HCT116 (cell line): ENCODE measurements around the gene FBXL19. TPM values are rescaled to one million over a fixed set of nuclear protein-coding genes. Genes with fewer than 3 reads are reported as not detected.
A peak's percentile ranks its signal among the peaks of the same experiment; 100 is the strongest.

Source experiments
- ATAC-seq: fragments of 200-7000 bp; cut with Tn5 transposase; 2 replicates; pipeline ENCODE4 v1.9.1; 2020; ENCODE audit warnings: mild to moderate bottlenecking, moderate library complexity
- BruUV-seq: library from RNA; stranded (reverse); fragments of 400-500 nt; replicated peaks from 2 replicates; lab custom pipeline; 2021; lab: Mats Ljungman, UMichigan
- CTCF ChIA-PET: fragments of 300-600 bp; sonication (Branson Sonifier 250); formaldehyde crosslinking; loops from one replicate; lab custom pipeline; 2021; ENCODE audit warnings: antibody characterized with exemption; lab: Charles Lee
- POLR2A ChIA-PET: fragments of 300-600, 350-600 bp; sonication (Branson Sonifier 250); formaldehyde crosslinking; loops from one replicate; lab custom pipeline; 2021; ENCODE audit warnings: antibody characterized with exemption; lab: Charles Lee
- RAD21 ChIA-PET, 2 experiments: fragments of 300-600 bp; sonication (Branson Sonifier 250); formaldehyde crosslinking; loops; one replicate each; lab custom pipeline; 2023; ENCODE audit warnings: low total read pairs in 2 of 2; ENCODE audit not compliant: uncharacterized antibody in 2 of 2, unreplicated experiment in 2 of 2, low non-redundant PET in 1 of 2; lab: Charles Lee
- DNase-seq: peaks from one replicate; pipeline ENCODE4 v3.0.0-alpha.2; 2010; ENCODE audit warnings: low read depth, low spot score
- H2AFZ ChIP-seq: fragments of 200-600 bp; shearing (Covaris generic), sonication (generic); 2 replicates; pipeline ENCODE4 v1.6.1; 2017; ENCODE audit warnings: low read depth, mixed run types, mixed read lengths, antibody characterized with exemption, low read length; ENCODE audit not compliant: poor library complexity, severe bottlenecking
- H3K27ac ChIP-seq: 2 replicates; pipeline ENCODE4 v1.5.1; 2012; ENCODE audit warnings: low read depth, low read length
- H3K27me3 ChIP-seq: fragments of 200-600 bp; sonication (generic); 2 replicates; pipeline ENCODE4 v1.6.1; 2016; ENCODE audit warnings: mixed run types, low read length, mixed read lengths; ENCODE audit not compliant: insufficient read depth
- H3K36me3 ChIP-seq, 2 experiments: fragments of 200-500 bp in 1 of 2; fragments of 200-600 bp in 1 of 2; sonication (Bioruptor generic) in 1 of 2; sonication (generic) in 1 of 2; 2 replicates each; pipeline versions ENCODE4 v1.5.1 to v1.6.1; 2014 to 2016; ENCODE audit warnings: low read length in 2 of 2, inconsistent platforms in 1 of 2, mixed read lengths in 1 of 2, mixed run types in 1 of 2; ENCODE audit not compliant: insufficient read depth in 2 of 2, control insufficient read depth in 1 of 2
- H3K4me1 ChIP-seq, 2 experiments: fragments of 200-600 bp in 1 of 2; sonication (generic) in 1 of 2; 2 replicates each; pipeline versions ENCODE4 v1.5.1 to v1.6.1; 2012 to 2017; ENCODE audit warnings: low read length in 2 of 2, inconsistent platforms in 1 of 2, mild to moderate bottlenecking in 1 of 2, mixed read lengths in 1 of 2, mixed run types in 1 of 2, moderate library complexity in 1 of 2; ENCODE audit not compliant: insufficient read depth in 2 of 2, control insufficient read depth in 1 of 2
- H3K4me2 ChIP-seq: fragments of 200-600 bp; sonication (generic); 2 replicates; pipeline ENCODE4 v1.6.1; 2017; ENCODE audit warnings: mixed run types, low read length, mixed read lengths
- H3K4me3 ChIP-seq, 2 experiments: fragments of 200-600 bp in 1 of 2; sonication (generic) in 1 of 2; replicated peaks in 1 of 2; 2 replicates each; pipeline ENCODE4 v1.5.1; 2011 to 2016; ENCODE audit warnings: low read length in 2 of 2, control low read depth in 1 of 2, low read depth in 1 of 2, mild to moderate bottlenecking in 1 of 2, mixed read lengths in 1 of 2, mixed run types in 1 of 2
- H3K79me2 ChIP-seq: fragments of 200-600 bp; sonication (generic); 2 replicates; pipeline ENCODE4 v1.6.1; 2017; ENCODE audit warnings: mild to moderate bottlenecking, mixed run types, low read length, moderate library complexity, mixed read lengths; ENCODE audit not compliant: insufficient read depth
- H3K9ac ChIP-seq: fragments of 200-600 bp; sonication (generic); 2 replicates; pipeline ENCODE4 v1.6.1; 2016; ENCODE audit warnings: low read length, mixed read lengths
- H3K9me2 ChIP-seq: fragments of 200-600 bp; sonication (generic), shearing (Covaris generic); 2 replicates; pipeline ENCODE4 v1.6.1; 2017; ENCODE audit warnings: mixed run types, mild to moderate bottlenecking, moderate library complexity; ENCODE audit not compliant: insufficient read depth
- H3K9me3 ChIP-seq, 2 experiments: fragments of 200-500 bp in 1 of 2; fragments of 200-600 bp in 1 of 2; sonication (Bioruptor generic) in 1 of 2; sonication (generic) in 1 of 2; 2 replicates each; pipeline ENCODE4 v1.6.1; 2014 to 2017; ENCODE audit warnings: low read length in 2 of 2, mixed read lengths in 2 of 2, inconsistent platforms in 1 of 2, low read depth in 1 of 2, mild to moderate bottlenecking in 1 of 2, mixed run types in 1 of 2, moderate library complexity in 1 of 2; ENCODE audit not compliant: control insufficient read depth in 1 of 2, insufficient read depth in 1 of 2
- H4K20me1 ChIP-seq: fragments of 200-600 bp; sonication (generic), shearing (Covaris generic); 2 replicates; pipeline ENCODE4 v1.6.1; 2017; ENCODE audit warnings: mixed run types, mild to moderate bottlenecking, moderate library complexity; ENCODE audit not compliant: insufficient read depth
- CBX3 ChIP-seq: IDR thresholded peaks from 2 replicates; pipeline ENCODE4 v1.6.1; 2012; ENCODE audit warnings: low read depth
- CTCF ChIP-seq, 3 experiments: fragments of 200-600 bp in 1 of 3; sonication (generic) in 1 of 3; IDR thresholded peaks in 2 of 3; conservative IDR thresholded peaks in 1 of 3; 2 replicates each; pipeline ENCODE4 v1.5.1; 2012 to 2017; ENCODE audit warnings: low read depth in 2 of 3, low read length in 2 of 3, antibody characterized with exemption in 1 of 3, borderline replicate concordance in 1 of 3, control low read depth in 1 of 3, mild to moderate bottlenecking in 1 of 3, mixed read lengths in 1 of 3, mixed run types in 1 of 3, moderate library complexity in 1 of 3; ENCODE audit not compliant: insufficient read depth in 1 of 3
- ELF1 ChIP-seq: IDR thresholded peaks from 2 replicates; pipeline ENCODE4 v1.6.1; 2012; ENCODE audit warnings: low read depth, borderline replicate concordance
- EZH2phosphoT487 ChIP-seq: fragments of 200-600 bp; IDR thresholded peaks from 2 replicates; pipeline ENCODE4 v1.6.1; 2018; ENCODE audit warnings: antibody characterized with exemption, borderline replicate concordance
- FOSL1 ChIP-seq: IDR thresholded peaks from 2 replicates; pipeline ENCODE4 v1.6.1; 2012; ENCODE audit warnings: low read depth
- POLR2A ChIP-seq: IDR thresholded peaks from 2 replicates; pipeline ENCODE4 v1.7.0; 2011; ENCODE audit warnings: borderline replicate concordance; ENCODE audit not compliant: insufficient read depth, insufficient read length; ENCODE audit errors: extremely low read depth
- POLR2AphosphoS5 ChIP-seq: IDR thresholded peaks from 2 replicates; pipeline ENCODE4 v1.6.1; 2011; ENCODE audit warnings: mild to moderate bottlenecking, low read depth, low read length, moderate library complexity
- RAD21 ChIP-seq: IDR thresholded peaks from 2 replicates; pipeline ENCODE4 v1.6.1; 2012; ENCODE audit warnings: low read depth, mild to moderate bottlenecking
- YY1 ChIP-seq: IDR thresholded peaks from 2 replicates; pipeline ENCODE4 v1.6.1; 2011; ENCODE audit warnings: low read length, low read depth, moderate library complexity, mild to moderate bottlenecking; ENCODE audit not compliant: insufficient replicate concordance; ENCODE audit errors: extremely low read depth
- intact Hi-C: fragments of 100-400 bp; cut with micrococcal nuclease; formaldehyde crosslinking; loops from 2 replicates; pipeline ENCODE4 v1.10.0; 2022
- total RNA-seq: library from RNA; stranded (reverse); gene quantifications from one replicate; pipeline ENCODE4 v1.2.1, GENCODE V29; 2021; ENCODE audit not compliant: unreplicated experiment
- TF ChIP-seq, protein P1 (sequence below): IDR thresholded peaks from 2 replicates; pipeline ENCODE4 v1.6.1; 2012; ENCODE audit warnings: low read depth

Gene FBXL19
- total RNA-seq, 1 experiment from 2014 or later = 45.2 TPM

- no peaks in the 10 kb centered on the region for H4K20me1 ChIP-seq
These were observed 26.5 kb downstream of the FBXL19 start for GRCh38 chr16:30949650-30950515.

More at GRCh38 chr16:30949650-30950515, 26.5 kb downstream of the FBXL19 start:
- no peaks in the 10 kb centered on the region for H3K27me3 ChIP-seq
- no peaks in the 10 kb centered on the region for H3K9me2 ChIP-seq
- H2AFZ ChIP-seq = no peak overlapping the region
- ChIA-PET POLR2A (interaction anchor here (0.6 to 0.9 kb wide), 3 partner anchors 127 to 410 kb away, joined by 3 to 4 read pairs (median 3); partner anchors contain the start of gene KAT8), CTCF (interaction anchor here (0.6 to 1.0 kb wide), 2 partner anchors 10 to 434 kb away, joined by 3 read pairs; no protein-coding TSS in a partner anchor), RAD21 (no interaction called here)
- BruUV-seq = no TSS peak
- intact Hi-C loops = loop anchor here (10.0 kb wide), 2 partner anchors 145 to 495 kb away; partner anchors contain the start of genes VKORC1 and ZNF843
- no peak for TF ChIP-seq ELF1
- TF ChIP-seq POLR2A = peak; percentile 67
- TF ChIP-seq FOSL1 = no peak
- TF ChIP-seq CBX3 = no peak
- TF ChIP-seq YY1 = peak; percentile 37
- TF ChIP-seq, protein P1, sequence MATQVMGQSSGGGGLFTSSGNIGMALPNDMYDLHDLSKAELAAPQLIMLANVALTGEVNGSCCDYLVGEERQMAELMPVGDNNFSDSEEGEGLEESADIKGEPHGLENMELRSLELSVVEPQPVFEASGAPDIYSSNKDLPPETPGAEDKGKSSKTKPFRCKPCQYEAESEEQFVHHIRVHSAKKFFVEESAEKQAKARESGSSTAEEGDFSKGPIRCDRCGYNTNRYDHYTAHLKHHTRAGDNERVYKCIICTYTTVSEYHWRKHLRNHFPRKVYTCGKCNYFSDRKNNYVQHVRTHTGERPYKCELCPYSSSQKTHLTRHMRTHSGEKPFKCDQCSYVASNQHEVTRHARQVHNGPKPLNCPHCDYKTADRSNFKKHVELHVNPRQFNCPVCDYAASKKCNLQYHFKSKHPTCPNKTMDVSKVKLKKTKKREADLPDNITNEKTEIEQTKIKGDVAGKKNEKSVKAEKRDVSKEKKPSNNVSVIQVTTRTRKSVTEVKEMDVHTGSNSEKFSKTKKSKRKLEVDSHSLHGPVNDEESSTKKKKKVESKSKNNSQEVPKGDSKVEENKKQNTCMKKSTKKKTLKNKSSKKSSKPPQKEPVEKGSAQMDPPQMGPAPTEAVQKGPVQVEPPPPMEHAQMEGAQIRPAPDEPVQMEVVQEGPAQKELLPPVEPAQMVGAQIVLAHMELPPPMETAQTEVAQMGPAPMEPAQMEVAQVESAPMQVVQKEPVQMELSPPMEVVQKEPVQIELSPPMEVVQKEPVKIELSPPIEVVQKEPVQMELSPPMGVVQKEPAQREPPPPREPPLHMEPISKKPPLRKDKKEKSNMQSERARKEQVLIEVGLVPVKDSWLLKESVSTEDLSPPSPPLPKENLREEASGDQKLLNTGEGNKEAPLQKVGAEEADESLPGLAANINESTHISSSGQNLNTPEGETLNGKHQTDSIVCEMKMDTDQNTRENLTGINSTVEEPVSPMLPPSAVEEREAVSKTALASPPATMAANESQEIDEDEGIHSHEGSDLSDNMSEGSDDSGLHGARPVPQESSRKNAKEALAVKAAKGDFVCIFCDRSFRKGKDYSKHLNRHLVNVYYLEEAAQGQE = no peak
- no peak for TF ChIP-seq EZH2phosphoT487
- TF ChIP-seq RAD21 = no peak
- TF ChIP-seq CTCF (IDR thresholded peaks at IDR 0.05 in 2 of 3, conservative IDR thresholded peaks at IDR 0.05 in 1 of 3; ENCODE audit: borderline replicate concordance in 1 of 3, insufficient read depth in 1 of 3, low read depth in 2 of 3, low read length in 2 of 3) = 0 out of 6 replicates have a peak, but pooled peaks of 1 of the 3 experiments have one; percentile 14
- peak; percentile 96 for TF ChIP-seq POLR2AphosphoS5
- H3K4me2 ChIP-seq = peak overlapping the region; percentile 99
- ATAC-seq (peak; percentile 63), DNase-seq (peak; percentile 79)
- peak overlapping the region; percentile 96 for H3K27ac ChIP-seq
- peaks cover 3% of the 10 kb centered on the region; the same call in 1 of the 2 replicates for H3K79me2 ChIP-seq
- H3K4me3 ChIP-seq = peak overlapping the region; percentile 65 to 77
- no peaks in the 10 kb centered on the region for H3K9me3 ChIP-seq
- H3K36me3 ChIP-seq = peaks cover 0 to 9% of the 10 kb centered on the region in 2 experiments; a peak in 1 of 4 replicates
- H3K4me1 ChIP-seq = peaks cover 21 to 43% of the 10 kb centered on the region in 2 experiments
- H3K9ac ChIP-seq = peak overlapping the region; percentile 82
